BE2C (cell line): ENCODE data around the gene BUD31.
A peak's percentile ranks its signal among the peaks of the same experiment; 100 is the strongest.
"Not testable (repeated sequence)": the region's sequence is repeated elsewhere in the genome, so short reads cannot be mapped to it uniquely, and the experiment has no call there.

Experiments used
- DNase-seq: peaks from one replicate; pipeline ENCODE4 v3.0.0-alpha.2; 2020
- H3K27me3 ChIP-seq: fragments of 250-450 bp; sonication (Bioruptor Pico); 2 replicates; pipeline ENCODE4 v1.5.1; 2020; ENCODE audit warnings: mild to moderate bottlenecking
- H3K36me3 ChIP-seq: fragments of 250-450 bp; sonication (Bioruptor Pico); 2 replicates; pipeline ENCODE4 v1.5.1; 2020; ENCODE audit warnings: mild to moderate bottlenecking
- H3K4me1 ChIP-seq: fragments of 250-450 bp; sonication (Bioruptor Pico); 2 replicates; pipeline ENCODE4 v1.5.1; 2020
- H3K4me3 ChIP-seq: 2 replicates; pipeline ENCODE4 v1.5.1; 2011; ENCODE audit warnings: low read depth, low read length
- H3K9me3 ChIP-seq: fragments of 250-450 bp; sonication (Bioruptor Pico); 2 replicates; pipeline ENCODE4 v1.5.1; 2020
- CTCF ChIP-seq: IDR thresholded peaks from 2 replicates; pipeline ENCODE4 v1.5.1; 2012; ENCODE audit warnings: mild to moderate bottlenecking, low read depth, low read length

The BUD31 gene

GRCh38 chr7:99373091-99374066 lies 35.4 kb upstream of the BUD31 start:
- Histone ChIP-seq H3K27me3 (no peaks in the 10 kb centered on the region), H3K9me3 (no peaks in the 10 kb centered on the region), H3K36me3 (no peaks in the 10 kb centered on the region), H3K4me1 (peaks cover 3% of the 10 kb centered on the region; the same call in 1 of the 2 replicates), H3K4me3 (peak overlapping the region; percentile 67)
- TF ChIP-seq CTCF, result no peak
- DNase-seq, result no peak

DNA sequence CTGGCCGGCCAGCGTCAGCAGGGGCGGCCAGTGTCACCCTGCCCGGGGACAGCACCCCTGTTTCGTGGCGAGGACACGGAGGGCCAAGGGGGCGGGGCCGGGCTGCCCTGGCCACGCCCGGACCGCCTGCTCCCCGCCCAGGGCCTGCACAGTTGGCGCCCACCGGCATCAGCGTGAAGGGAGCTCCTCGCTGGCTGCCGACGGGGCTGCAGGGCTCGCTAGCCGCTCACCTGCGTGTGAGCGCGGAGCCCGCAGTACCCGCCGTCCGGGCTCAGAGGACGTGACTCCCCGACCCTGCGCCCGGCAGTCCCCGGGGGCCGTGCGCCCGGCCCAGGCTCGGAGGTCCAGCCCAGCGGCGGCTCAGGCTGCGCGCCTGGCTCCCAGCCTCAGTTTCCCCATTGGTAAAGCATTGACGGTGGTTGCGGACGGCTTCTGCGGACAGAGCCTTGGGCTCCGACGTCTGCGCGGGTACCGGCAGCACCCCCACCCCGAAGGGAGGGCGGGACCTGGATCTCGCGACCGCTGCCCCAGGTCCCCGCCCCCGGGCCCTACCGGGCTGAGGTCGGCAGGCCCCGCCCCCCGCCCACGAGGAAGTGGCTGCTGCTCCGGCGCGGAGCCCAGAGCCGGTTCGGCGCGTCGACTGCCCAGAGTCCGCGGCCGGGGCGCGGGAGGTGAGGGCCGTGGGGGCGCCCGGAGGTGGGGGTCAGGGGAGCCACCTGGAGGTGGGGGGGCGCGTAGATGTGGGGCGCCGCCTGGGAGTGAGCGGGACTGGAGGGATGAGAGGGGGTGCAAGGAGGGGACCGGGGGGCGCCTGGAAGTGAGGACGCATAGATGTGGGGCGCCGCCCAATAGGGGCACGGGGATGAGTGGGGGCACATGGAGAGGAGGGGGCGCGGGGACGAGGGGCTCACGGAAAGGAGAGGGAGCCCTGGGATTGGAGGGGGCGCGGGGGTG lies 34.4 kb upstream of the BUD31 start, which contains the start of gene ARPC1B:
TSS of gene ARPC1B (plus strand) at position 620 of the 954 bp plus-strand sequence. CDS start 10,985 bp downstream, outside the sequence.
- Histone ChIP-seq H3K36me3 (no peaks in the 10 kb centered on the region), H3K27me3 (no peaks in the 10 kb centered on the region), H3K4me3 (peak within 1 kb of the TSS; percentile 67), H3K9me3 (no peaks in the 10 kb centered on the region), H3K4me1 (peaks cover 3% of the 10 kb centered on the region; the same call in 1 of the 2 replicates)
- no peak for TF ChIP-seq CTCF
- peak; percentile 78 for DNase-seq

DNA sequence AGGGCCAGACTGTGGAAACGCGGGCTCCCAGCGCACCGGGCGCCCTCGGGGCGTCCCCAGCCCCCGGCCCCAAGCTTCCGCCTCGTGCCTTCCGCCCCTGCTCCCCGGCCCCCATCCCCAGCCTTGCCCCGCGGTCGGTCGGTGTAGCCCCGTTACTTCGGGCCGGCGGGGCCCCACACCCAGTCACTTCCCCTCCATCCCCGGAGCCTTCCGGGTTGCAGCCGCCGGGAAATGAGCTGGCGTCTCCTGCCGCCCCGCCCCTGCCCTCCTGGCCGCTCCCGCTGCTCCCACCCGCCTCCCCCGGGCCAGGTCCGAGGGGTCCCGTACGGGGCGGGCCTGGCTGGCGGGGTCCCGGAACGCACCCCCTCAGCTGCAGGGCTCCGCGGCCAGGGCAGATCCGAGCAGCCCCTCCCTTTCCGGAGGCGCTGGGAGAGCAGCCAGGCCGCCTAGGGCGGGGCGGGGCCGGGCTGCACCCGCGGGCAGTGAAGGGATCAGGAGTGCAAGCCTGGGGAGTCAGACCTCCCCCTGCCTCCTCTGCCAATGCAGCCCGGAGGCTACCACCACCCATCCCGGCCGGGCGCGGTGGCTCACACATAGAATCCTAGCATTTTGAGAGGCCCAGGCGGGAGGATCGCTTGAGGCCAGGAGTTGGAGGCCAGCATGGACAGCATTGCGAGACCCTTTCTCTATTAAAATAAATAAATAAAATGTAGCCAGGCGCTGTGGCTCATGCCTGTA lies 33.5 kb upstream of the BUD31 start:
- TF ChIP-seq CTCF, result no peak
- Histone ChIP-seq H3K36me3 (no peaks in the 10 kb centered on the region), H3K4me3 (peak overlapping the region; percentile 67), H3K27me3 (no peaks in the 10 kb centered on the region), H3K4me1 (peaks cover 3% of the 10 kb centered on the region), H3K9me3 (no peaks in the 10 kb centered on the region)
- peak; percentile 72 for DNase-seq

GRCh38 chr7:99379043-99379577 lies 29.7 kb upstream of the BUD31 start:
- Histone ChIP-seq H3K9me3 (no peaks in the 10 kb centered on the region), H3K36me3 (no peaks in the 10 kb centered on the region), H3K4me3 (no peak overlapping the region), H3K4me1 (peaks cover 12% of the 10 kb centered on the region), H3K27me3 (no peaks in the 10 kb centered on the region)
- no peak for DNase-seq
- no peak for TF ChIP-seq CTCF

- H3K9me3 ChIP-seq, H3K4me3 ChIP-seq, H3K36me3 ChIP-seq, DNase-seq, H3K27me3 ChIP-seq: not testable (repeated sequence)
- H3K4me1 ChIP-seq, result peaks cover 10% of the 10 kb centered on the region
These were observed 29.1 kb upstream of the BUD31 start for GRCh38 chr7:99379693-99380031.
